ENCODE data around the gene CYTIP.

CYTIP gene

GRCh38 chr2:157443795-157444640 is at the start of gene CYTIP:
TSS of gene CYTIP (minus strand) at chr2:157444089. CDS start at chr2:157444020, 69 bp downstream.
- DNase-seq (ENCODE audit: low read depth) = no peak

GRCh38 chr2:157492189-157492773 is 48.4 kb upstream of the CYTIP start:
- DNase-seq (ENCODE audit: low read depth) = peak; percentile 71

GRCh38 chr2:157489983-157490382 is 46.1 kb upstream of the CYTIP start:
- DNase-seq (ENCODE audit: low read depth) = no peak

GRCh38 chr2:157488877-157489276 is 45.0 kb upstream of the CYTIP start:
- no peak for DNase-seq (ENCODE audit: low read depth)

- DNase-seq (ENCODE audit: low read depth) = no peak
Measured at GRCh38 chr2:157487747-157488146, 43.9 kb upstream of the CYTIP start.

GRCh38 chr2:157487271-157487610 is 43.4 kb upstream of the CYTIP start:
- no peak for DNase-seq (ENCODE audit: low read depth)

- DNase-seq (ENCODE audit: low read depth) = no peak
Measured at GRCh38 chr2:157486596-157487270, 42.8 kb upstream of the CYTIP start.

GRCh38 chr2:157480182-157480961 is 36.5 kb upstream of the CYTIP start:
- peak; percentile 42 for DNase-seq (ENCODE audit: low read depth)

- no peak for DNase-seq (ENCODE audit: low read depth)
Measured at GRCh38 chr2:157479081-157480027, 35.5 kb upstream of the CYTIP start.

GRCh38 chr2:157477919-157478318 is 34.0 kb upstream of the CYTIP start:
- DNase-seq (ENCODE audit: low read depth) = no peak

GRCh38 chr2:157476953-157477709 is 33.2 kb upstream of the CYTIP start:
- DNase-seq (ENCODE audit: low read depth) = no peak

GRCh38 chr2:157475722-157476390 is 32.0 kb upstream of the CYTIP start:
- DNase-seq (ENCODE audit: low read depth) = no peak

- DNase-seq (ENCODE audit: low read depth) = no peak
Measured at GRCh38 chr2:157473581-157473980, 29.7 kb upstream of the CYTIP start.

GRCh38 chr2:157471078-157471477 is 27.2 kb upstream of the CYTIP start:
- DNase-seq (ENCODE audit: low read depth) = no peak

- DNase-seq (ENCODE audit: low read depth) = no peak
Measured at GRCh38 chr2:157470321-157470720, 26.4 kb upstream of the CYTIP start.

GRCh38 chr2:157469726-157470125 is 25.8 kb upstream of the CYTIP start:
- no peak for DNase-seq (ENCODE audit: low read depth)

- DNase-seq (ENCODE audit: low read depth) = no peak
Measured at GRCh38 chr2:157468931-157469708, 25.2 kb upstream of the CYTIP start.

GRCh38 chr2:157466764-157467163 is 22.9 kb upstream of the CYTIP start:
- no peak for DNase-seq (ENCODE audit: low read depth)

- no peak for DNase-seq (ENCODE audit: low read depth)
Measured at GRCh38 chr2:157465554-157465953, 21.7 kb upstream of the CYTIP start.
